Astrocyte of the spinal cord (primary cell): Measurements from ENCODE around the gene SLC49A3.

Source experiments
- DNase-seq: peaks from one replicate; pipeline ENCODE4 v3.0.0; 2011; ENCODE audit warnings: low read depth, low spot score
- H3K4me3 ChIP-seq: 2 replicates; pipeline ENCODE4 v1.5.1; 2011; ENCODE audit warnings: low read depth, mild to moderate bottlenecking, low read length, moderate library complexity
- in situ Hi-C: cut with HindIII; loops from 2 replicates; pipeline ENCODE4 v1.10.0; 2017; ENCODE audit warnings: low sequenced_read_pairs
- TF ChIP-seq, protein P1 (sequence below): IDR thresholded peaks from 2 replicates; pipeline ENCODE4 v1.5.1; 2012; ENCODE audit warnings: low read depth, mild to moderate bottlenecking, low read length, inconsistent platforms

Gene SLC49A3

DNA sequence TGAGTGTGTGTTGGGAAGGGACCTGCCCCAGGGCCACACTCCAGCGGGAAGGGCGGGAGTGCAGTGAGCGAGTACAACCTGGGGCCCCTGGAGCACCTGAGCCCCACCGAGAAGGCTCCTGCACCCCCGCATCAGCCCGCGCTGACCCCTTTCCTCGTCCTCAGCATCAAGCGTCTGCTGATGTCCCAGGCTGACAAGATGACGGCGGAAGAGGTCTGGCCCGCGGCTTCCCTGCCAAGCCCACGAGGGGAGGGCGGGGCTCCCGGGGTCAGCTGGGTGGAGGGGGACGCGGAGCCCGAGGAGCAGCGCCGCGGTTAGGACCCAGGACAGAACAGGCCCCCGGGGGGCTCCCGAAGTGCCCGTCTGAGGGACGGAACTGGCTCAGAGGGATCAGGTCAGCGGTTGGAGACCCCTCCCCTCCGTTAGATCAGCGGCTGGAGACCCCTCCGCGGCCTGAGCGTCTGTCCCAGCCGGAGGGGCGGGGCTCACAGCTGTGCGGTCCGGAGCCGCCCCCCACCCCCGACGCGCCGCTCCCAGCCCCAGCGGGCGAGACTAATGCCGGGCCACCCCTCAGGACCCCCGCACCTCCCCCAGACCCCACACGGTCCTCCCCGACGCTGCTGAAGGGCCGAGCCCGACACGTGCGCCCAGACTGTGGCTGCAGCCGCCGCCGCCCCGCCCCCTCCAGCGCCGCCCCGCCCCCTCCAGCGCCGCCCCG is 7.9 kb downstream of the SLC49A3 start:
- in situ Hi-C loops: no loop called here
- H3K4me3 ChIP-seq: peak overlapping the region; percentile 39
- TF ChIP-seq, protein P1, sequence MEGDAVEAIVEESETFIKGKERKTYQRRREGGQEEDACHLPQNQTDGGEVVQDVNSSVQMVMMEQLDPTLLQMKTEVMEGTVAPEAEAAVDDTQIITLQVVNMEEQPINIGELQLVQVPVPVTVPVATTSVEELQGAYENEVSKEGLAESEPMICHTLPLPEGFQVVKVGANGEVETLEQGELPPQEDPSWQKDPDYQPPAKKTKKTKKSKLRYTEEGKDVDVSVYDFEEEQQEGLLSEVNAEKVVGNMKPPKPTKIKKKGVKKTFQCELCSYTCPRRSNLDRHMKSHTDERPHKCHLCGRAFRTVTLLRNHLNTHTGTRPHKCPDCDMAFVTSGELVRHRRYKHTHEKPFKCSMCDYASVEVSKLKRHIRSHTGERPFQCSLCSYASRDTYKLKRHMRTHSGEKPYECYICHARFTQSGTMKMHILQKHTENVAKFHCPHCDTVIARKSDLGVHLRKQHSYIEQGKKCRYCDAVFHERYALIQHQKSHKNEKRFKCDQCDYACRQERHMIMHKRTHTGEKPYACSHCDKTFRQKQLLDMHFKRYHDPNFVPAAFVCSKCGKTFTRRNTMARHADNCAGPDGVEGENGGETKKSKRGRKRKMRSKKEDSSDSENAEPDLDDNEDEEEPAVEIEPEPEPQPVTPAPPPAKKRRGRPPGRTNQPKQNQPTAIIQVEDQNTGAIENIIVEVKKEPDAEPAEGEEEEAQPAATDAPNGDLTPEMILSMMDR: no peak
- no peak for DNase-seq

DNA sequence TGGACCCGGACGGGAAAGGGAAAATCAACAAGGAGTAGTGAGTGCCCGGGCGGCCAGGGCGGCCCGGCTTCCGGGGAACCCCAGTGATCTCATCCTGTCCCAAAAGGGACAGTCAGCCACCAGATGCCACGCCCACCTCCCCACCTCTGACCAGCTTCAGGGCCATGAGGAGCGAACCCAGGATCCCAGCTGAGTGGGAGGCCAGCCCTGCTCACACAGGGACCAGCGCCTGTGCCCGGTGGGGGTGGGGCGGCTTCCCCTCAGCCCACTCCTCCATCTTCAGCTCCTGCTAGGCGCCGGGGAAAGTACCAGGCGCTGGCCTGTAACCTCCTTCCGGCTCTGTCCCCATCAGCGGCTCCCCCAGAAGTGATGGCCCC is 8.4 kb downstream of the SLC49A3 start:
- H3K4me3 ChIP-seq: no peak overlapping the region
- TF ChIP-seq, protein P1: no peak
- in situ Hi-C loops: no loop called here
- DNase-seq: no peak

DNA sequence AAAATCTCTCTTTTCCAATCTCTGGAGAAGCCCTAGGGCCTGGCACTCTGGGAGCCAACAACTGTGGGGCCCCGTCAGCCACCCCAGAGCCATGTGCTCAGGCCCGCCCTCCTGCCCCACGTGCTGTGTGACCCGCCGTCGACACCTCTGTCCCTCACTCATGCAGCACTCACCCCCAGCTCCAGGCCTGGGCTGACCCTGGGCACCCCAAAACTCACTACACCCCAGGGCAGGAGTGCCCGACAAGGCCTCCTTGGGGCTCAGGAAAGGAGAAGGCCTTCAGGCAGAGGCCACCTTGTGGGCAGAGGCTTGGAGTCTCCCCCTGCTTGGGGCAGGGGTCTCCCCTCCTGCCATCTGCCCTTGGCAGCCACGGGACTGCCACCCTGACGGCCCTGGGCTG is 8.9 kb downstream of the SLC49A3 start:
- DNase-seq: no peak
- TF ChIP-seq, protein P1: no peak
- H3K4me3 ChIP-seq: no peak overlapping the region
- in situ Hi-C loops: no loop called here

DNA sequence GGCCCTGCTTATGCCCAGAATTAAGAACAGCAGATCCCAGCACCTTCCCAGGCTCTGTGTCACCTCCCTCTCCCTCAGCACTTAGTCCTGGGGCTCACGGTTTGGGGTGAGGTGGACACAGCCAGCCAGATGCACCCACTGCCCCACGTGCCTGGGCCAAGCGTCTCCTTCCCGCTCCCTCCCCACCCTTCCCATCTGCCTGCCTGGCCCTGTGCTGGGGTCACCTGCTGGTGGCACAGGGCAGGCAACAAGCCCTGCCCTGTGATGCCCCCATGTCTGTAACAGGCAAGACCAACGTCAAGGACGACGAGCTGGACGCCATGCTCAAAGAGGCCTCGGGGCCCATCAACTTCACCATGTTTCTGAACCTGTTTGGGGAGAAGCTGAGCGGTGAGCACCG is 9.3 kb downstream of the SLC49A3 start:
- H3K4me3 ChIP-seq: no peak overlapping the region
- TF ChIP-seq, protein P1: no peak
- in situ Hi-C loops: no loop called here
- DNase-seq: no peak

DNA sequence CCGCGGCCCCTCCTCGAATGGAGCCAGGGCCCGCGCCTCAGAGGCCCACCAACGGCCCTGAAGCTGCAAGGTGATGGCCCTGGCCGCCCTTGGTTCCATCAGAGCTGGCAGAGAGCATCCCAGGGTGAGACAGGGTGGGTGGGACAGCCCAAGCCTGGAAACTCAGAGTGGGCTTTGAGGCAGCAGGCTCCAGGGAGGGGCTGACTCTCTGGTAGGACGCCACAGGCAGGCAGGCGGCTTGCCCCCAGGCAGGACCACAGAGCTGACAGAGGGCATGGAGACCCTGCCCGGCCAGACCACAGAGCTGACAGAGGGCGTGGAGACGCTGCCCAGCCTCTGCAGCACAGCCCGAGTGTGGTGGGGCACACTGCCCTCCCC is 9.9 kb downstream of the SLC49A3 start:
- no peak overlapping the region for H3K4me3 ChIP-seq
- TF ChIP-seq, protein P1: no peak
- in situ Hi-C loops: no loop called here
- DNase-seq: no peak

DNA sequence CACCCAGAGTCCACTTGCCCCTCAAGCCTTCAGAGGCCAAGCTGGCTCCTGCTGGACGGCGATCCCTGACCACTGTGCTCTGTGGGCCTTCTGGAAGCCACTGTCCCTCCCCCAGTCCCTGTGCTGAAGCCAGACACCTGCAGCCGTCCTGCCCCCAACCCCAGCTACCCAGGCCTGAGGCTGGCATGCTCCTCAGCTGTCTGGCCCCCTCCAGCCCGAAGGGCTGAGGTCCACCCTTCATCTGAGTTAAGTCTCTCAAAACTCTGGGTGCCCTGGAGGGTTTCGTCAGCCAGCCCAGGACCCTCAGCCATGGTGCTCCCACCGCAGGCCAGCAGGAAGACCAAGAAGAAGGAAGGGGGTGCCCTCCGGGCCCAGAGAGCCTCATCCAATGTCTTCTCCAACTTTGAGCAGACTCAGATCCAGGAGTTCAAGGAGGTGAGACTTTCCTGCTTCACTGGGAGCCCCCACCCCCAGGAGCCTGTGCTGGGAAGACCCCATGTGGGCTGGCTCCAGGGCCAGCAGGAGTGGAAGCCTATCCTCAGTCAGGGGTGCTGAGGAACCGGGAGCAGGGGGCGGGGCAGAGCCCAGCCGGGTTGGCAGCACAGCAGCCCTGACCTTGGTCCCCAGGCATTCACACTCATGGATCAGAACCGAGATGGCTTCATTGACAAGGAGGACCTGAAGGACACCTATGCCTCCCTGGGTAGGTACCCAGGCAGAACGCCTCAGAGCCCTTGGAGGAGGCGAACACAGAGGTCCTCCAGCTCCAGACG is 10.4 kb downstream of the SLC49A3 start:
- no peak overlapping the region for H3K4me3 ChIP-seq
- in situ Hi-C loops: no loop called here
- DNase-seq: no peak

More for the DNA sequence above, 10.4 kb downstream of the SLC49A3 start:
- TF ChIP-seq, protein P1: no peak
